Adrenal gland (tissue), 12 donors: ENCODE data around the gene WFS1. TPM values are rescaled to one million over a fixed set of nuclear protein-coding genes. Genes with fewer than 3 reads are reported as not detected.

Experiments used
- DNase-seq, 7 donors: peaks; one replicate each; pipeline ENCODE4 v3.0.0-alpha.2; 2019 to 2020
- H3K27ac ChIP-seq, 5 donors: fragments of 200-600 bp; sonication (generic) in 4 of 5; 1 replicate in 3 of 5; 2 replicates in 2 of 5; pipeline versions ENCODE4 v1.5.1 to v1.8.0; 2016 to 2020; ENCODE audit warnings: mild to moderate bottlenecking in 1 of 5
- H3K27me3 ChIP-seq: fragments of 200-600 bp; 2 replicates; pipeline ENCODE4 v1.8.0; 2021
- H3K36me3 ChIP-seq, 2 donors: fragments of 200-600 bp; replicated peaks in 1 of 2; 1 replicate in 1 of 2; 2 replicates in 1 of 2; pipeline versions ENCODE4 v1.5.1 to v1.8.0; 2018 to 2022
- H3K4me1 ChIP-seq, 2 donors: fragments of 200-600 bp; replicated peaks in 1 of 2; 1 replicate in 1 of 2; 2 replicates in 1 of 2; pipeline versions ENCODE4 v1.5.1 to v1.8.0; 2018 to 2021
- H3K4me3 ChIP-seq, 4 donors: fragments of 200-600 bp; sonication (generic) in 3 of 4; one replicate each; pipeline ENCODE4 v1.5.1; 2016 to 2018
- H3K9me3 ChIP-seq, 3 donors: fragments of 200-600 bp; sonication (generic) in 1 of 3; replicated peaks in 1 of 3; 1 replicate in 2 of 3; 2 replicates in 1 of 3; pipeline versions ENCODE4 v1.5.1 to v1.8.0; 2016 to 2021
- POLR2A ChIP-seq, 2 donors: fragments of 450-650 bp; IDR thresholded peaks; one replicate each; pipeline ENCODE4 v1.6.1; 2017; ENCODE audit warnings: antibody characterized with exemption in 2 of 2, mild to moderate bottlenecking in 2 of 2, moderate library complexity in 1 of 2
- WGBS, 4 donors: extraction: QIAGEN DNeasy Blood & Tissue Kit in 2 of 4; methylation state at CpG; one replicate each; pipeline versions ENCODE4 v1.1.5 to v1.1.7; 2013 to 2017; 5-methylcytosine and 5-hydroxymethylcytosine counted together
- intact Hi-C, 2 donors: fragments of 100-400 bp; cut with DNase I; formaldehyde crosslinking; loops; one replicate each; pipeline versions ENCODE4 v1.14.1 to v1.15.0; 2022 to 2023
- polyA plus RNA-seq, 3 donors: library from polyadenylated mRNA; stranded (reverse); fragments of 200-250 nt in 2 of 3; fragments of 350-450 nt in 1 of 3; fragmentation: Illumina TruSeq in 1 of 3; extraction: RNeasy Lipid Tissue Mini Kit (QIAGEN cat#74804) in 1 of 3; gene quantifications; one replicate each; pipeline ENCODE4 v1.2.3, GENCODE V29; 2013 to 2014
- total RNA-seq, 9 donors: library from RNA; depleted of rRNA in 4 of 9; stranded (reverse); fragments of >200 nt in 4 of 9; fragments of 120-200 nt in 1 of 9; fragmentation: NEBNext Ultra II Directional in 1 of 9; extraction: Animal tissue kit (Norgen Biotek cat#: 25700) in 1 of 9; gene quantifications; one replicate each; pipeline versions ENCODE4 v1.1.0 to v1.2.4, GENCODE V29; 2013 to 2023
- TF ChIP-seq, protein P1 (sequence below), 6 experiments: fragments of 450-650 bp in 4 of 6; fragments of 200-600 bp in 2 of 6; sonication (generic) in 1 of 6; IDR thresholded peaks; 1 replicate in 5 of 6; 2 replicates in 1 of 6; pipeline versions ENCODE4 v1.5.1 to v1.8.0; 2016 to 2021; ENCODE audit warnings: antibody characterized with exemption in 6 of 6, mild to moderate bottlenecking in 2 of 6, moderate library complexity in 1 of 6
- donor health status: healthy with polysubstance abuse.
- donor health status: Bipolar disorder and iron deficiency.
- donor health status: DM: yes; HTN: yes; CAD: no.
- donor health status: DM: no; HTN: no; CAD: no.
- donor health status: DM: no; HTN: no; CAD: no.
- donor health status: DM: yes; HTN: yes; CAD: no.

Gene WFS1
- total and polyA plus RNA-seq, 12 donors: 20.8 to 64.4 (median 33.1) TPM

DNA sequence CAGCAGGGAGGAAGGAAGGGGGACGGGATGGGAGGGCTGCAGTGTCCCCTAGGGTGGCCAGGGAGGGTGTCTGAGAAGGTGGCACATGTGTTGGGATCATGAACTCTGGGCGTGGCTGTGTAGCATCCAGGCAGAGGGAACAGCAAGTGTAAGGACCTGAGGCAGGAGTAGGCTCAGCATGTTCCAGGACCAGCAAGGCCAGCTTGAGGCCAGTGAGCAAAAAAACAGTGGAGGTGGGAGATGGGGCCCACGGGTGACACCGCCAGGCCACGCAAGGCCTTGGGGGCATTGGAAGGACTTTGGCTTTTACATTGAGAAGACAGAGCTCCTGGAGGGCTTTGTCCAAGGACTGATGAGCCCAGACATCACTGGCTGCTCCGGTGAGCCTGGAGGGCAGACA, 16.5 kb upstream of the WFS1 start:
- intact Hi-C loops: loop anchor here in 1 of 2 donors (5.0 kb wide), 1 partner anchor 74 kb away; no protein-coding TSS in a partner anchor
- TF ChIP-seq, protein P1, sequence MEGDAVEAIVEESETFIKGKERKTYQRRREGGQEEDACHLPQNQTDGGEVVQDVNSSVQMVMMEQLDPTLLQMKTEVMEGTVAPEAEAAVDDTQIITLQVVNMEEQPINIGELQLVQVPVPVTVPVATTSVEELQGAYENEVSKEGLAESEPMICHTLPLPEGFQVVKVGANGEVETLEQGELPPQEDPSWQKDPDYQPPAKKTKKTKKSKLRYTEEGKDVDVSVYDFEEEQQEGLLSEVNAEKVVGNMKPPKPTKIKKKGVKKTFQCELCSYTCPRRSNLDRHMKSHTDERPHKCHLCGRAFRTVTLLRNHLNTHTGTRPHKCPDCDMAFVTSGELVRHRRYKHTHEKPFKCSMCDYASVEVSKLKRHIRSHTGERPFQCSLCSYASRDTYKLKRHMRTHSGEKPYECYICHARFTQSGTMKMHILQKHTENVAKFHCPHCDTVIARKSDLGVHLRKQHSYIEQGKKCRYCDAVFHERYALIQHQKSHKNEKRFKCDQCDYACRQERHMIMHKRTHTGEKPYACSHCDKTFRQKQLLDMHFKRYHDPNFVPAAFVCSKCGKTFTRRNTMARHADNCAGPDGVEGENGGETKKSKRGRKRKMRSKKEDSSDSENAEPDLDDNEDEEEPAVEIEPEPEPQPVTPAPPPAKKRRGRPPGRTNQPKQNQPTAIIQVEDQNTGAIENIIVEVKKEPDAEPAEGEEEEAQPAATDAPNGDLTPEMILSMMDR (IDR thresholded peaks at IDR 0.05): no peak
- TF ChIP-seq POLR2A (IDR thresholded peaks at IDR 0.05): no peak
- Histone ChIP-seq H3K4me3 (no peak overlapping the region), H3K27ac (no peak overlapping the region), H3K9me3 (no peaks in the 10 kb centered on the region), H3K4me1 (no peaks in the 10 kb centered on the region), H3K36me3 (no peaks in the 10 kb centered on the region), H3K27me3 (no peaks in the 10 kb centered on the region)
- WGBS, 4 donors: 75 to 82% (median 81%) methylated on average over 6 of the region's 6 CpGs
- no peak for DNase-seq

DNA sequence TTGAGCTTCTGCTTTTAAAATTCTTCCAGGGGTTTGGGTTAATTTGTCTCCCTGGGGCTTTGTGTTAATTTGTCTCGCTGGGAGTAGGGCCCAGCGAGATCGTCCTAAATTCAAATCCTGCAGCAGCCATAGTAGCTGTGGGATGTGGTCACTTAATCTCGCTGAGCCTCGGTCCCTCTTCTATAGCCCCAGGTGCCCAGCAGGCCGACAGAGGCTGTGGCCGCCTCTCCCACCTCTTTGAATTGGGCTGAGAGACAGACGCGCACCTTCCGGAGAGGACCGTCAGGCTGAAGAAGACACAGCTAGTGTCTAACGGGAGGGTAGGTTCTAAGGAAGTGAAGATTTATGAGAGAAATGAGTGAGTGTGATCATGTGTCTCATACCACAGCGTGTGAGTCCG, 15.7 kb upstream of the WFS1 start:
- no peaks in the 10 kb centered on the region for H3K27me3 ChIP-seq
- H3K27ac ChIP-seq: no peak overlapping the region
- TF ChIP-seq, protein P1 (IDR thresholded peaks at IDR 0.05): no peak
- no peak for TF ChIP-seq POLR2A (IDR thresholded peaks at IDR 0.05)
- H3K4me1 ChIP-seq: no peaks in the 10 kb centered on the region
- no peak overlapping the region for H3K4me3 ChIP-seq
- intact Hi-C loops: loop anchor here in 1 of 2 donors (5.0 kb wide), 1 partner anchor 73 kb away; no protein-coding TSS in a partner anchor
- 77 to 92% (median 85%) methylated on average over 13 to 14 of the region's 14 CpGs for WGBS, 4 donors
- no peak for DNase-seq
- no peaks in the 10 kb centered on the region for H3K9me3 ChIP-seq
- H3K36me3 ChIP-seq: no peaks in the 10 kb centered on the region

DNA sequence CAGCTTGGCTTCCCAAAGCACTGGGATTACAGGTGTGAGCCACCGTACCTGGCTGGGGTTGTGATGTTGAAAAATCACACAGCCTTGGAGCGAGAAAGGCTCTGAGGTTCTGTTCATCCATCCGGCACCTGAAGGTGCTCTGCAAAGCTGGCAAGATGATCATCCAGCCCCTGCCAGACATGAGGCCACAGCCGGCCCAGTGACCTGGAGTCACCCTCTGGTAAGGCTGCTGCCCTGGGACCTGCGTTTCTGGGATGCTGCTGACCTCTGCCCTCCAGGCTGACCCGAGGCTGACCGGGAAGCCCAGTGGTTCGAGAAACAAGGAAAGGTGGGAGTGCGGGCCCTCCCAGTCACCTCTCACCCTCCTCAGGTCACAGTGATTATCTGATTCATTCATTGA, 13.5 kb upstream of the WFS1 start:
- Histone ChIP-seq H3K4me3 (no peak overlapping the region), H3K27me3 (no peaks in the 10 kb centered on the region), H3K4me1 (no peaks in the 10 kb centered on the region), H3K36me3 (no peaks in the 10 kb centered on the region), H3K9me3 (no peaks in the 10 kb centered on the region), H3K27ac (no peak overlapping the region)
- DNase-seq: no peak
- 74 to 88% (median 84%) methylated on average over 8 to 9 of the region's 9 CpGs for WGBS, 4 donors
- no peak for TF ChIP-seq POLR2A (IDR thresholded peaks at IDR 0.05)
- TF ChIP-seq, protein P1 (IDR thresholded peaks at IDR 0.05): no peak
- intact Hi-C loops: no loop called here

DNA sequence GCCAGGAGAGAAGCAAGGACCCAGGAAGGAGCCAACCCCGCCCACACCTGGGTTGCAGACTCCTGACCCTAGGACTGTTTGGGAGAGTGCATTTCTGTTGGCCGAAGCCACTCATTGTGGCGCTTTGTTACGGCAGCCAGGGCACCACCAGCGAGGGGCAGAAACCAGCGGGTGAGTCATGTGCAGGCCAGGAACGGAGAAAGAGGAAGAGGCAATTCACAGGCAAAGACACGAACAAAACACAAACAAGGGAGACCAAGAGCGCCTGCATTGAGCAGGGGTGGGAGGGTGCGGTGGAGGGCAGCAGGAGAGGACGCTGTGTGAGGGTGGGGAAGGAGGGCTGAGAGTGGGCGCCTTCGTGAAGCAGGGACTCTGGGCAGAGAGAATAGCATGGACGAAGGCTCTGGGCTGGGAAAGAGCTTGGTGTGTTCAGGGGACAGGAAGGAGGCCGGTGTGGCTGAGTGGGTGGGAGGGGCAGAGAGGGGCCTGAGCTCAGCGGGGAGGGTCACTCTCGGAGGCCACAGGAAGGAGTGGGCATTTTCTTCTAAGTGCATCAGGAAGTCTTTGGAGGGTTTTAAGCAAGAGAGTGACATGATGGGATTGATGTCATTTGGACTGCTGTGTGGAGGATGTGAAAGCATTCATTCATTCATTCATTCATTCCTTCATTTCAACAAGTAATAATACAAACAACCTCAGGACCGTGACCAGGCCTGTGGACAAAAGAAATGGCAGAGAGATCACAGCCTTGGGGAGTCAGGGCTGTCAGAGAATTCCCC, 12.2 kb upstream of the WFS1 start:
- WGBS, 4 donors: 52 to 59% (median 56%) methylated on average over 18 of the region's 18 CpGs

More for the DNA sequence above, 12.2 kb upstream of the WFS1 start:
- intact Hi-C loops: no loop called here
- Histone ChIP-seq H3K9me3 (no peaks in the 10 kb centered on the region), H3K27me3 (no peaks in the 10 kb centered on the region), H3K4me1 (no peaks in the 10 kb centered on the region), H3K36me3 (no peaks in the 10 kb centered on the region), H3K4me3 (no peak overlapping the region), H3K27ac (peak overlapping the region in 1 of 5 donors; percentile 63)
- DNase-seq: peak in 1 of 7 donors; percentile 24
- TF ChIP-seq POLR2A (IDR thresholded peaks at IDR 0.05): no peak
- TF ChIP-seq, protein P1 (IDR thresholded peaks at IDR 0.05): no peak
